ENCODE measurements around the gene VPS51.
A peak's percentile ranks its signal among the peaks of the same experiment; 100 is the strongest.
"Not testable (repeated sequence)": the region's sequence is repeated elsewhere in the genome, so short reads cannot be mapped to it uniquely, and the experiment has no call there.

Gene VPS51

GRCh38 chr11:65108469-65109123 is 12.6 kb downstream of the VPS51 start:
- DNase-seq = no peak

GRCh38 chr11:65109231-65110198 is 13.5 kb downstream of the VPS51 start:
- no peak for DNase-seq

- DNase-seq = peak; percentile 93
These were observed 14.4 kb downstream of the VPS51 start for GRCh38 chr11:65110354-65110861.

- no peak for DNase-seq
These were observed 15.2 kb downstream of the VPS51 start for GRCh38 chr11:65111159-65111743.

- DNase-seq = peak; percentile 98
These were observed 15.9 kb downstream of the VPS51 start, which contains the start of gene TM7SF2 for GRCh38 chr11:65111744-65112545. TSS of gene TM7SF2 (plus strand) at chr11:65111872. CDS start at chr11:65112016, 144 bp downstream.

GRCh38 chr11:65112546-65113360 is 16.7 kb downstream of the VPS51 start:
- peak; percentile 84 for DNase-seq

GRCh38 chr11:65113361-65113756 is 17.3 kb downstream of the VPS51 start:
- DNase-seq = no peak

- no peak for DNase-seq
These were observed 17.8 kb downstream of the VPS51 start for GRCh38 chr11:65113839-65114238.

- DNase-seq = no peak
These were observed 18.6 kb downstream of the VPS51 start for GRCh38 chr11:65114538-65115171.

GRCh38 chr11:65115361-65116082 is 19.5 kb downstream of the VPS51 start:
- no peak for DNase-seq

- DNase-seq = no peak
These were observed 20.6 kb downstream of the VPS51 start for GRCh38 chr11:65116370-65117205.

GRCh38 chr11:65117206-65118096 is 21.4 kb downstream of the VPS51 start, which contains the start of gene ZNHIT2:
TSS of gene ZNHIT2 (minus strand) at chr11:65117701. CDS start at chr11:65117653, 48 bp downstream.
- peak; percentile 99 for DNase-seq

- DNase-seq = no peak
These were observed 22.3 kb downstream of the VPS51 start for GRCh38 chr11:65118097-65118837.

- not testable (repeated sequence) for DNase-seq
These were observed 23.1 kb downstream of the VPS51 start for GRCh38 chr11:65118891-65119669.

GRCh38 chr11:65119670-65119995 is 23.6 kb downstream of the VPS51 start:
- no peak for DNase-seq

GRCh38 chr11:65120831-65121230 is 24.8 kb downstream of the VPS51 start:
- no peak for DNase-seq

GRCh38 chr11:65121447-65121864 is 25.4 kb downstream of the VPS51 start:
- DNase-seq = peak; percentile 37

Data from OCI-M1 (cell line).